GM12891 (cell line): ENCODE results near the gene ST6GALNAC3.

ENCODE experiments used
- DNase-seq: peaks from one replicate; pipeline ENCODE4 v3.0.0; 2011; ENCODE audit warnings: low spot score; ENCODE audit not compliant: insufficient read length
- FAIRE-seq: peaks from 2 replicates; lab custom pipeline; 2011; peaks lifted over from hg19 to GRCh38; lab: Jason Lieb, UNC
- PAX5 ChIP-seq: IDR thresholded peaks from 2 replicates; pipeline ENCODE4 v1.6.1; 2011; ENCODE audit warnings: low read length, moderate library complexity, mild to moderate bottlenecking; ENCODE audit not compliant: insufficient read depth, severe bottlenecking
- POLR2A ChIP-seq: IDR thresholded peaks from 2 replicates; pipeline ENCODE4 v1.6.1; 2011; ENCODE audit warnings: low read depth, low read length, control low read depth
- POLR2AphosphoS5 ChIP-seq: IDR thresholded peaks from 2 replicates; pipeline ENCODE4 v1.6.1; 2011; ENCODE audit warnings: low read depth, low read length, control low read depth
- POU2F2 ChIP-seq: IDR thresholded peaks from 2 replicates; pipeline ENCODE4 v1.6.1; 2011; ENCODE audit warnings: low read depth, mild to moderate bottlenecking, control low read depth, low read length, moderate library complexity
- SPI1 ChIP-seq: IDR thresholded peaks from 2 replicates; pipeline ENCODE4 v1.6.1; 2011; ENCODE audit warnings: low read depth, low read length, control low read depth
- TAF1 ChIP-seq: IDR thresholded peaks from 2 replicates; pipeline ENCODE4 v1.6.1; 2011; ENCODE audit warnings: low read depth, low read length, control low read depth

Gene ST6GALNAC3

DNA sequence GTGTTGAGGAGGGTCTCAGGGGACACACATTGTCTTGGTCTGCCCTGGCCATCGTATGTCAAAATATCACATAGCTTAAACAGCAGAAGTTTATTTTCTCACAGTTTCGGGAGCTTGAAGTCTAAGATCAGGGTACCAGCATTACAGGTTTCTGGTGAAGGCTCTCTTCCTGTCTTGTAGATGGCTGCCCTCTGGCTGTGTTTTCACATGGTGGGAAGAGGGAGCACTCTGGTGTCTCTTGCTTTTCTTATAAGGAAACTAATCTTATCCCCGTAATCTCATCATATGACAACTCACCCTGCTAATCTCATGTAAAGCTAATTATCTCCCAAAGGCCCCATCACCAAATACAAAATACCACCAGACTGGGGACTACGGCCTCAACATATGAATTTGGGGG, 545.8 kb downstream of the ST6GALNAC3 start:
- DNase-seq (no peak), FAIRE-seq (no peak)
- TF ChIP-seq POU2F2 (no peak), POLR2A (no peak), SPI1 (no peak), TAF1 (no peak), POLR2AphosphoS5 (no peak), PAX5 (no peak)

DNA sequence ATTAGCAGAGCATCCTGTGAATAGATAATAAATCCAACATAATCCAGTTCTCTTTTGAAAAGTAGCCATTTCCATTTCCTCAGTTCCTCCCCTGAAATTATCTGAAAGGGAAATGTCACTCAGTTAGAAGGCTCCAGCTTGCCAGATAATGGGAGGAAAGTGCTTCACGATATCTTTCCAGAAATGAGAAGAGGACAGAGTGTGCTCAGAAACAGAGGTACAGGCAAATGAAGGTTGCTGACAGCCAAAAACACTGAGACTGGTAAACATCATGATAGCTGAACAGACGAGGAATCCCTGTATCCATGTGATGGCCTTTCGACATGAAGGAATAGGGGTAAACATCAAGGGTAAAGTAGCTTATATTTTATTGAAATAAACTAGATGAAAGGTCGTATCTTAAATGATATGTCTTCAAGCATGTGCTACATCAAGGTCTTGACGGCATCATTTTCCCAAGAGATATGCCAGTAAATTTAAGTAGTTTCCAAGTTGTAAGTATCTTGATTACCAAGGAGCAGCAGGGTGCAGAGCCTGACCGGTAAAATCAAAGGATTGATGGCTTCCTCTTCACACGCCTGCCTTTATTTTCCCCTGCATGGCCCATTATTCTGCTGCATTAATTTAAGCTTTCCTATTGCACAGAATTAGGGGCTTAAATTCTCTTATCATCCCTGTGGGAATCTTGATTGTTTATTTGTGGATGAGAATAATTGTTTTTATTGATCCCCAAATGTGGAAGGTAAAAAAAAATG, 548.4 kb downstream of the ST6GALNAC3 start:
- DNase-seq (no peak), FAIRE-seq (no peak)
- no peak for TF ChIP-seq POLR2AphosphoS5
- no peak for TF ChIP-seq PAX5
- no peak for TF ChIP-seq SPI1
- TF ChIP-seq TAF1 = no peak
- no peak for TF ChIP-seq POU2F2
- no peak for TF ChIP-seq POLR2A

DNA sequence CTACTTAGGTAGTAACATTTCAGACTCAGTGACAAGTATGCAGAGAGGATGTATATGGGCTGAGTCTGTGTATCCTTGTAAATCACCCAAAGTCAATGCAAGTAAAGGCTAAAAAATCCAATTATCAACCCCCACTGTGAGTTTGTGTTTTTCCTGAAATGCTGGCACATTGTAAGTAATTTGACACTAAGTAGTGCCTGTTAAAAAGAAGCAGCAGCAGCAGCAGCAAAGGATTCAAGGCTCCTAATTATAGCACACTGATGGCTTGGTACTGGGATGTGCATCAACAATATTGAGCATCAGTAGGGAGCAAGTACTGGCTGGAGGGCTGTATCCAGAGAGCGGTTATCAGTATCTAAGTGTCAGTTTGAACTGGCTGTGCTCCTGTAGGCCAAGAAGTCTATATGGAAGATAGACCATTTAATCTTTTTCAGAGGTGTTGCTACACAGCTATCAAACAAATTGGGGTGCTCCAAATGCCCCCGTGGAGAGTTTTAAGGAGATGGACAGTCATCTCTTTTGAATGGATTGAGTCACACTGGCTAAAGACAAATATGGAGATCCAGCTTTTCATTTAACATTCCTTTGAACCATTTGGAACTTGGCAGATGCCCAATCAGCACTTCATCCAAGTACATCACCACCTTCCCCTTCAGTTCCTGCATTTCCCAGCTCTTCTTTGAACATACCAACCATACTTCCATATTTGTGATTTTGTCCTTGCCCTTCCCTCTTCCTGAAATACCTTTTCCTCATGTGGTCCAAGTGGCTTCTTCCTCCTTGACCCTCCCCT, 551.5 kb downstream of the ST6GALNAC3 start:
- DNase-seq (no peak), FAIRE-seq (no peak)
- TF ChIP-seq PAX5 = no peak
- no peak for TF ChIP-seq POU2F2

DNA sequence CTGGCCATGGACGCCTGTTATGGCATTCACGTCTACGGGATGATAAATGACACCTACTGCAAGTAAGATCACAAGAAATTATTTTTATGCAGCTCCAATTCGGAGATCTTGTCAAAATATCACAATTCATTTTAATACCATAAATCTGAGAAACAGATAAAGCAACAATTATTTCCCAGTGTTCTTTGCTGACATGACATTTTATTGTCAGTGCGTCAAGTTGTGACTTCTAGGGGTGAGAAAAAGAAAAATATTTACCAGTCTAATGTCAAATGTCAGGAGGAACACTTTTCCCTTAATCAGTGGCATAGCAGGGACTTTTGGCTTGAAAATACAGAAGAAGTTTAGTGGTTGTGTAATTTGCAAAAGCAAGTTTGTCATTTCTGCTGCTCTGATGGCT, 553.0 kb downstream of the ST6GALNAC3 start:
- TF ChIP-seq POU2F2 = no peak
- TF ChIP-seq TAF1 = no peak
- TF ChIP-seq POLR2AphosphoS5 = no peak
- no peak for TF ChIP-seq POLR2A
- TF ChIP-seq SPI1 = no peak
- no peak for TF ChIP-seq PAX5
- no peak for DNase-seq
- FAIRE-seq = no peak

DNA sequence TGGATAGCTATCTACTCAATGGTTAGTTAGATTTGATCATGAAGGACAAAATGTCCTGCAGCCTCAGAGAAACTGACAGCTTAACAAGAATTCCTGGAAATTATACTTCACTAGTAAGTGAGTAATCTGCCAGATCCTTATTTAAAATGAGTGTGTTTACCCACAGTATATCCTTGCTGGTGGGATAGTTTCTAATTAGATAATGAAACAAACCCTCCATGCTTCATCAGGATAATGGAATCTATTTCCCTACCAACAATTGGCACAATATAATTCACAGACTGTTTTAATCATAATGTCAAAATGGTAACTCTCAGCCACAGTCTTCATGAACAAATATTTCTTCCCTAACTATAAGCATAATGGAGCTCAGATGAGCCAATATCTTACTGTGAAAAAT, 553.4 kb downstream of the ST6GALNAC3 start:
- FAIRE-seq = no peak
- no peak for DNase-seq
- TF ChIP-seq TAF1 (no peak), POLR2AphosphoS5 (no peak), SPI1 (no peak), POLR2A (no peak), POU2F2 (no peak), PAX5 (no peak)

DNA sequence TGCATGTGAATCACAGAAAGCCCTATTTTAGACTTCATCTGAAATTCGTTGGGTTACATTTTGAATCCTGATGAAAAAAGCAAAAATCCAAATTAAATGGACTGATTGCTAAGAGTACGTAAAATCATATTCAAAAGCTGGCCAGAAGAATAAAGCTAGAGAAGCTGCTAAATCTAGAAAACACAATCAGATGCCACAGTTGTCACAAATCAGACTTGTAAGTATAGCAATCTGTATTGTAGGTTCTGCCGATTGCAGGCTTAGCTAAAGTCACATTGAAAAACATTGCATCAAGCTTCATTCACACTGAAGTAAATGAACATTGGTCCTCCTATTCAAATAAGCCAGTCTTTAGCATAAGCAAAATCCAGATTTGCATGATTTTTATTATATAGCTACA, 557.6 kb downstream of the ST6GALNAC3 start:
- FAIRE-seq (no peak), DNase-seq (no peak)
- TF ChIP-seq PAX5 (no peak), POLR2A (no peak), TAF1 (no peak), POU2F2 (no peak), POLR2AphosphoS5 (no peak), SPI1 (no peak)

DNA sequence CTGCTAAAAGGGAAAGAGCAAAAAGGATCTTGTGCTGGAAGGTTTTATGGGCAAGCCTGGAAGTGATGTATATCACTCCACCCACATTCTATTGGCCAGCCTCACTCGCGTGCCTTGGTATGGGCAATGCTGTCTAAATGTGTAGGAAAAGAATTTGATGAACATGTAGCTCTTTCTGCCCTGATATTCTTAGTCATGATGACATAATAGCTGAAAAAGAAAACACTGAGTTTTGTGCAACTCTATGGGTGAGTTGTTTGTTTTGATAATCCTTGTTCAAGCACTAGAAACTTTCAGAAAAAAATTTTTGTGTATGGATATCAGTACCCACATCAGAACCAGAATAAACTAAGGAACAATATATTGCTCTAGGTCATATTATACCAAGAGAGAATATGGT, 561.2 kb downstream of the ST6GALNAC3 start:
- DNase-seq = no peak
- TF ChIP-seq SPI1 = no peak
- TF ChIP-seq POU2F2 = no peak
- TF ChIP-seq PAX5 = no peak
- no peak for TF ChIP-seq POLR2AphosphoS5
- FAIRE-seq = no peak

DNA sequence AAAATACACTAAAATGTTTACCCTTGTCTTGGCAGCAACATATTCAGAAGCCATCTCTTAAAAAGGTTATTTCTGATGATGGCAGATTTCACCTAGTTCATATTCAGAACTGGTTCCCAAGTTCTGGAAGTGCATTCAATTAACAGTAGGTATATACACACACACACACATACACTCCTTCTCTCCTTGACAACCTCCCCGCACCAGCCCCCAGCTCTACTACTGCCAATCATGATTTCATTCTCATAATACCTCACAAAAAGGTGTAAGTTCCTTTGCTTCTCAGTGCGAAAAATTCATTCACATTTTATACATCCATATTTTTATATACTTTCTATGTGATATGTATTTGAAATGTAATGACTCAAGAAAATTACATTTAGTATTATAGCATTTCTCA, 564.6 kb downstream of the ST6GALNAC3 start:
- TF ChIP-seq POLR2AphosphoS5 = no peak
- no peak for TF ChIP-seq POU2F2
- TF ChIP-seq PAX5 = no peak
- no peak for TF ChIP-seq TAF1
- no peak for TF ChIP-seq POLR2A
- TF ChIP-seq SPI1 = no peak
- DNase-seq (no peak), FAIRE-seq (no peak)

DNA sequence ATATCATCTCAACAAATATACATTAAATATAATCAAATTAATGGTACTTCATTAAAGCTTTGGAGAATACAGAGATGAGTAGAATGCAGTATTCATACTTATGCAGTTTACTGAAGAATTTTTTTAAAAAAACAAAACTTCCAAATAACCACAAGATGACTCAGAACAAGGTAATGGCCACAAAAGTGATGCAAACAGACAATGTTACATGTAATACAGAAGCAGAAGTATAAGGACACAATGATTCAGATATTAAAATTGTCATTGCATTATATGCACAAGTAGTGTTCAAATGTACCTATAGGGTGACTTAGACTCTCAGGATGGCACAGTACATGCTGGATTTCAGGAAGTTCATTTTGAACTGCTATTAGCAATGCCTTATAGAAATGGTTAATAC, 565.5 kb downstream of the ST6GALNAC3 start:
- FAIRE-seq (no peak), DNase-seq (no peak)
- TF ChIP-seq POLR2A (no peak), POLR2AphosphoS5 (no peak), POU2F2 (no peak), TAF1 (no peak), SPI1 (no peak), PAX5 (no peak)
